A204.1 (cell line): ENCODE results near the gene CEP85L.

Source experiments
- FAIRE-seq: peaks from 2 replicates; lab custom pipeline; 2012; peaks lifted over from hg19 to GRCh38; lab: Jason Lieb, UNC

CEP85L gene

DNA sequence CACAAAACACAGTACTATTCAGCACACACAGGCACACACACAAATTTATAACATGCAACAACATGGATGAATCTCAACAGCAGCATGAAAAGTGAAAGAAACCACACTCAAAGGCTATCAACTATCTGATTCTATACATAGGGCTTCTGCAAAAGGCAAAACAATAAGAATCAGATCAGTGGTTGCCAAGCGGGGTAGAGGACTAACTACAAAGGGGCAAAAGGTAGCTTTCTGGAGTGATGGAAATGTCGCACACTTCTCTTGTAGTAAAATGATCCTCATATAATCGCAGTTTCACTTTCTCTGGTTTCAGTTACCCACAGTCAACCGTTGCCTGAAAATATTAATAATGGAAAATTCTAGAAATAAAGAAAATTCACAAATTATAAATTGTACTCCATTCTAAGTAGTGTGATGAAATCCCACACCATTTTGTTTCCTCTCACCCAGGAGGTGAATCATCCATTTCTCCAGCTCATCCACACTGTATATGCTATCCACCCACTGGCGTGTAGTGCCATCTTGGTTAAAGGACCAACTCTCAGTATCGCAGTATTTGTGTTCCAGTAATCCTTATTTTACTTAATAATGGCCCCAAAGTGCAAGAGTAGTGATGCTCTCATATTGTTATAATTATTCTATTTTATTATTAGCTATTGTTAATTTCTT lies 116.1 kb downstream of the CEP85L start:
- no peak for FAIRE-seq

DNA sequence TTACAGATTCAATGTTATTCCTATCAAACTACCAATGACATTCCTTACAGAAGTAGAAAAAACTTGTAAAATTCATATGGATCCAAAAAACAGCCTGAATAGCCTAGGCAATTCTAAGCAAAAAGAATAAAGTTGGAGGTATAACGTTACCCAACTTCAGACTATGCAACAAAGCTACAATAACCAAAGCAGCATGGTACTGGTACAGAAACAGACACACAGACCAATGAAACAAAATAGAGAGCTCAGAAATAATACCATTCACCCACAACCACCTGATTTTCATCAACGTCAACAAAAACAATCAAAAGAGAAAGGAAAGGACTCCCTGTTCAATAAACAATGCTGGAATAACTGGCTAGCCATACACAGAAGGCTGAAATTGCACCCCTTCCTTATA lies 120.4 kb downstream of the CEP85L start:
- no peak for FAIRE-seq

DNA sequence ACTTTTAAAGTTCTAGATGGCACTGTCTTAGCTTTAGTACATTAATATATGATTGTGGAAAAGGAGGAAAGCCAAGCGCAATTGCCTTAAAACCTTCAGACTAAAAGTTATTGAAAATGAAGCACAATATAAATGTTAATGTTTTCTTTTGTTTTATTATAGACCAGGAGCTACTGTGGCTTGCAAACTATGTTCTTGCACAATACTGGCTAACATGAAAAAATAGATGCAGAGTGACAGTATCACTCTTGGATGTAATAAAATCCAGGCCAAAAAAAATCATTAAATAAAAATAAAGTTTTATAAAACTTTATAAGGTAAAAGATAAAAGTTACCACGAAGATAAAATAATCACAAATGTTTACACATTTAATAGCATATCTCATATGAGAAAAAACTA lies 121.6 kb downstream of the CEP85L start:
- no peak for FAIRE-seq

DNA sequence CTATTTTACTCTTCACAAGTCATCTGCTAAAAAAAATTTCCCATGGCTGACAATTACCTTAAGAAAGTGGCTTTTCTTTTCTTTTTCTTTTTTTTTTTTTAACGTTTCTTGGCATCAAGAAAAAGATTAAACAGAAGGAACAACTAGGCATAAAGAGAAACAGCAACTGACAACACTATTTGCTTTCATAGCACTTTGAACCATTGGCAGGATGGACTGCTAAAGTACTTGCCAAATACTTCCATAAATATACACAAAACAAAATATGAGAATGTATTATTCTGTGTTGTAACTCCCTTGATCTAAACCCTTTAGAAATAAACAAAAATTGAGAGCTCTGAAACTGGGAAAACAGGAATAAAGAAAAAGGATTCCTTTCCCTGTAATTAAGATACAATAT lies 123.3 kb downstream of the CEP85L start:
- no peak for FAIRE-seq

DNA sequence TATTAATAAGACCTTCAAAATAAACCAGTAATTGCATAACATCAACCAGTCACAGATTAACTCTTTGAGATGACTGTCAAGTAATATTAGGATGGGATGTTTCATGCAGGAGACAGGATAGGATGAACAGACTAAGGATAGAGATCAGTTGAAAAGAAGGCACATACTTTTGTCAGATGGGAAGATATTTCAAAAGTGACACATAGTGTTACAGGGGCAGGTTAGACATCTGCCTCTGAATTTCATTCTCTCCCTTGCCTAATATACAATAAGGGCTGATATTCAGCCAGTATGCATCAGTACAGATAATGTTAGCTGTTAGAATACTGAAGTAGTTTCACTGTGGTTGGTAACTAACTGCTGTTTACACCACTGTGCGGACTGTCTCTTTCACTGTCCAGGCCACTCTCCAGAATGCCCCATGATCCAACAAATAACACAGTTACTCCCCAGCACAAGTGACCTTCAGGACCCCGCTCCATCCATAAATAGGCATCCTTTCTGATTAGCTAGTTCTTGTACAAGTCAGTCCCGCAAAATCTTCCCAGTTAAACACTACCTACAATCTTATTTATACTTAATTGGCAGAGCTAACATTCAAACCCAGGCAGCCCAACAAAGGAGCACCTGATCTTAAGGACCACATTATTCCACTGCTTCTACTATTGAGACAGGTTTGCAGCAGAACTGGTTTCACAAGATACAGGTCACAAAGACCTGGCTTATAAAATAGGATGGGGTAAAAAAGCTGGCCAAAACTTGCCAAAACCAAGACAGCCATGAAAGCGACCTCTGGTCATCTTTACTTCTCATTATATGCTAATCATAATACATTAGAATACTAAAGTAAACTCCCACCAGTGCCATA lies 125.2 kb downstream of the CEP85L start:
- no peak for FAIRE-seq

DNA sequence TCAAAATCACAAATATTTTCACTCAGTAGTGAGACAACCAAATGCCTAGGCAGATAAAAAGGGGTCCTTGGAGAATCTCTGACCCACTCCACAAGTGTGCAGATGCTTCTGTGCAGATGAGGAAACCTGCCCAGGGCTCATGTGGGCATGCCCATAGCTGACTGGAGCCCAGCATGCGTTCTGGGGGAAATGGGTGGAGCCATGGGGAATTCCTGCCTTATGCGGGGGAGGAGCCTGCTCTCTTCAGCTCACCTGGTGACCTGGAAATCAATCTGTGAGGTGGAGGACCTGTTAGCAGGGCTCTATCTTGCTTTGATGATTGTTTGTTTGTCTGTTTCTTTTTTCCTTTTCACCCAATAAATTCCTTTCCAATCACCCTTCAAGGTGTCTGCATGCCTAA lies 126.7 kb downstream of the CEP85L start:
- no peak for FAIRE-seq

DNA sequence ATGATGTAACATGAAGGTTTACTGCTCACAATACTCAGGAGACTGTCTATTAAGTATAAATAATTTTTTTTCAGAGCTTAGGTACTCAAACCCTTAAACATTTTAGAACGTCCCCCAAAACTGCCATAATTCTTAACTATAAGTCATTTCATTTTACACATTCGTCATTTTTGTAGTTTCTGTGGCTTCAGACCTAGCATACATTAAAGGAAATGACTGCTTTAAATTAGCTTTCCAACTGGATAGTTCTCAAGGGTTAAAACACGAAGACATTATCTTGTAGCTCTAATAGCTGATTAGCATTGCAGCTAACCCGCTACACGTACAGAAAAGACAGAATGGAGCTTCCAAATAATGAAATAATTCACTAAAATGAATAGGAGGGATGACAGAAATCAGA lies 128.2 kb downstream of the CEP85L start:
- FAIRE-seq = no peak

DNA sequence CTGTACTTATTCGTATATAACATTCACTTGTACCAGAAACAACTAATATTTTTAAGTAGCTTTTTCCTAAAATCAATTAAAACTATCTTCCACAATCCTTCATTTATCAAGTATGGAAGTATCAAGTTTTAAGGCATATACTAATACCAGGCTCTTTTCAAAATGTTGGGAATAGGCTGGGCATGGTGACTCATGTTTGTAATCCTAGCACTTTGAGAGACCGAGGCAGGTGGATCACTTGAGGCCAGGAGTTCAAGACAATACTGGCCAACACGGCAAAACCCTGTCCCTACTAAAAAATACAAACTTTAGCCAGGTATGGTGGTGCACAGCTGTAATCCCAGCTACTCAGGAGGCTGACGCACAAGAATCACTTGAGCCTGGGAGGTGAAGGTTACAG lies 129.0 kb downstream of the CEP85L start:
- no peak for FAIRE-seq

DNA sequence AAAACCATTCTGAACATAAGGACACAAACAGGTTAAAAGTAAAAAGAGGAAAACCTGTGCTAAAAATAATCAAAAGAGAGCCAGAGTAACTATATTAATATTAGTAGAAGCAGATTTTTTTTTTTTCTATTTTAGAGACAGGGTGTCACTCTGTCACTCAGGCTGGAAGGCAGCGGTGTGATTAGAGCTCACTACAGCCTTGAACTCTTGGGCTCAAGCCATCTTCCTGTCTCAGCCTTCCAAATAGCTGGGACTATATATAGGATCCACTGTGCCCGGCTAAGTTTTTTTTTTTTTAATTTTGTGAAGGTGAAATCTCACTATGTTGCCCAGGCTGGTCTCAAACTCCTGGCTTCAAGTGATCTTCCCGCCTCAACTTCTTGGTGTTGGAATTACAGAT lies 136.7 kb downstream of the CEP85L start:
- FAIRE-seq = no peak

DNA sequence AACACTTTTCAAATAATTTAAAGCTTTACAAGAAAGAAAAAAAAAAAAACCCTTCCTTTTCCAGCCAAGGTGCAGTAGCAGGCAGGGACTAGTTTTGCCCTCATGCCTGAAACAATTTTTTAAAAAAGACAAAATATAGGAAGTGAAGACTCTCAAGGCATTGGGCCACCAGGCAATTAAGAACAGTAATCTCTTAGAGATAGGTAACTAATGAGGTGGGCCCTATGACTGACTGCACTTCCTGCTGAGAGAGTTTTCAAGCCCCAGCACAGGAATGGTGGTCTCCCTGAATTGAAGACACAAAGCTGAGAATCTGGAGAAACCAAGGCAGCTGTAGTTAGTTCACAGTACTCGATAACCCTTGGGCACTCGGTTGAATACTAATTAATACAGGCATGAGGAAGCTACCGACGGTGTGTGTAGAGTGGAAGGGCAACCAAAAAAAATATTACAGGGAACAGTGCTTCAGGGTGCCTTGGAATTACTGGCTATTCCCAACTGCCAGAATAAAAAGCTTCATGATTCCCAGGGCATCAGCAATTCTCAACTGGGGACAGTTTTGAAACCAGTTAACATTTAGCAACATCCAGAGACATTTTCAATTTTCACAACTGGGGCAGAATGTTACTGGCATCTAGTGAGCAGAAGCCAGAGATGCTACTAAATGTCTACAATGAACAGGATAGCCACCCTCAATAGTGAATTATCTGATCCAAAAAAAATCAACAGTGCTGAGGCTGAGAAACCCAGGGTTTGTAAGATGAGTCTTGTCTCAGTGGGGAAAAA lies 139.3 kb downstream of the CEP85L start:
- FAIRE-seq = no peak

DNA sequence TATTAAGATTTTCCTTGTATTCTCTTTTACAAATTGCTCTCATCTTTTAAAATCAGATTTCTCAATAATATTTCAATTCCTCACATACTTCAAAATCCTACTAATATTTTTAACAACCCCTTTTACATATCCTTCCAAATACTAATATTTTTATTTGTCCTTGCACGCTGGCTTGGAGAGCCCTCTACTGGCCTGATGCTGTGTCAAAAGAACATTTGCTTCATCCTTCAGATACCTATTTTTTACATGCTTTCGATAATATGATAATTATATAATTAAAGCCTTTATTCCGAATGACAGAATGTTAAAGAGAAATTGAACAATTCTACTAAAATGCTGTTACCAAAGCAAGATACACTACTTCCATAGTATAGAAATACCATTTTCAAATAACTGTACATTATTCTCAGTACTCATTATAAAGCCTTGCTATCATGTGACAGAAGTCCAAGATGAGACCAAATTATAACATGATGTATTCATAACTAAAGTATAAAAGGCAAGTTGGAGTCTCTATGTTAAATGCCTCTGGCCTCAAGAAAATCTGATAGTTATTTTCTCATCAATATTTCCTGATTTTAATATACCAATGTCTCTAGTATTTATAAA lies 142.3 kb downstream of the CEP85L start:
- FAIRE-seq = peak; percentile 94

DNA sequence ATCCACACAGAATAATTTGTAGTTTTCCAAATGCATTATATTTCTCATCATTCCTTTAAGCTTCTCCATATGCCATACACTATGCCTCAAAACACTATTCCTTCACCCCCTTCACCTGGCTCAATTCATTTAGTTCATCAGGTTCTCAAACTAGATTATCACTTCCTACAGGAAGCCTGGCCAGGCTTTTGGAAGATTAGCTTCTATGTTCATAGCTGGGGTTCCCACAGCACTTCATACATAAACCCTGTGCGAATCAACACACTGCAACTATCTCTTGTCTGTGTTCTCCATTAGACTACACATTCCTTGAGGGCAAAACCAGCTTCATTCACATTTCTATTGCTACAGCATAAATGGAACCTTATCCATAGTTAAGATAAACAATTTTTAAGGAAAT lies 143.8 kb downstream of the CEP85L start:
- FAIRE-seq = no peak

DNA sequence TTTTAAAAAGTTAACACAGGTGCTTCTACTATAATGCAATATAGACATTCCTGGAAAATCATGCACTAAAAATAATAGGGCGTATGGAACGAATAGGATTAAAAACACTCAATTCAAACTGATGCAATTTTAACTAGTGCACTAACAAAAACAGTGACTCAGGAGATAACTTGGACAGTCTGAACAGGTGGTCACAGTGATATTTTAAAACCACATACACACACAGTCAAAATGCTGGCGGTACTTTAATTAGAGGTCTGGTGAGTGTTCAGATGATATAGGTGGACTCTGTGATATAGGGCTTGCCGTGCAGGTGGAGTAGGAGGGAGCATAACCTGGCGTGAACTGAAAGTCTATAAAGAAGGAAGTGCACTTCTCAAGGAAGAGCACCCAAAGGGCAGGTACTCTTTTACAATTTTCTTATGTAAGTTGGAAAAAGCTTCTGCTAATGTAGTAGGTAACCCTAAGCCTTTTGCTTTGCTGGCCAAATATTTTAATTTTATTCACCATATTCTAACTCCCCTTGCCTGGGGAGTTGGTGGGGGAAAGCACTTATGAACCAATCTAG lies 145.2 kb downstream of the CEP85L start:
- no peak for FAIRE-seq

DNA sequence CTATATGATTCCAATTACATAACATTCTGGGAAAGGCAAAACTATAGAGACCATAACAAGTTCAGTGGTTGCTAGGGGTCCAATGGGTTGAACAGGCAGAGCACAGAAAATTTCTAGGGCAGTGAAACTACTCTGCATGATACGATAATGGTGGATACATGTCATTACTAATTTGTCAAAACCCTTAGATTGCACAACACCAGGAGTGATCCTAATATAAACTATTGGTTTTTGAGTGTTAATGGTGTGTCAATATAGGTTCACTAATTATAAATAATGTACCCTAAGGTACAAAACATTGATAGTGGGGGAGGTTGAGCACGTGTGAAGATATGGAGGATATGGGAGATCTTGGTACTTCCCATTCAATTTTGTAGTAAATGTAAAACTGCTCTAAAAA lies 145.7 kb downstream of the CEP85L start:
- FAIRE-seq = no peak

DNA sequence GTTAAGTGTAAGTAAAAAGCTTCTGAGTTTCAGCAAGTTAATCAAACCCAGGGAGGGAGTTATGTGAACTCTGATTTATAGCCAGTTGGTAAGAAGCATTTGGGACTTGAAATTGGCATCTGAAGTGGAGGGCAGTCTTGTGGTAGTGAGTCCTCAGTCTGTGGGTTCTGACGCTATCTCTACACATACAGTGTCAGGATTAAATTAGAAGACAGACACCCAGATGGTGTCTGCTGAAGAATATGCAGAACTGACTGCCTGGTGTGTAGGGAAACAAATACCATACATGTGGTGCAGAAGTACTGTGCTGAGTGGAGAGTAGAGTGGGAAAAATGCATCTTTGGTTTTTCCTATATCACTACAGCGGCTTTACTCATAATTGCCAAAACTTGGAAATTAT lies 146.8 kb downstream of the CEP85L start:
- no peak for FAIRE-seq

DNA sequence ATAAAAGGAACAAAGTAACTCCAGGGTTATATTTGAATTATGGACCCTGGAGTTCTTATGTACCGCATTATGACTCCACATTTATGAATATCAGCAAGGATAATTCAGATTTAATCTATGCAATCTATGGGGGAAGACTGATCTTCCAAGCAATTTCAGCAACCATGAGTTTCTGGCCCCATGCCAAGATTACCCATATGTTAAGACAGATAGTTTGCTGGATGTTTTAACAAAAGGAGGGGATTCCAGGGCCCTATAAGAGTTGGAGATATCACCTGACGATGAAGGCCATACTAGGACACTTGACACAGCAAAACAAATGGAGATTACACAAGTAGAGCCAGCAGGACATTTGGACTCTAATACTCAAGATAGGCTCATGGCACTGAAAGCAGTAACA lies 149.2 kb downstream of the CEP85L start:
- no peak for FAIRE-seq

DNA sequence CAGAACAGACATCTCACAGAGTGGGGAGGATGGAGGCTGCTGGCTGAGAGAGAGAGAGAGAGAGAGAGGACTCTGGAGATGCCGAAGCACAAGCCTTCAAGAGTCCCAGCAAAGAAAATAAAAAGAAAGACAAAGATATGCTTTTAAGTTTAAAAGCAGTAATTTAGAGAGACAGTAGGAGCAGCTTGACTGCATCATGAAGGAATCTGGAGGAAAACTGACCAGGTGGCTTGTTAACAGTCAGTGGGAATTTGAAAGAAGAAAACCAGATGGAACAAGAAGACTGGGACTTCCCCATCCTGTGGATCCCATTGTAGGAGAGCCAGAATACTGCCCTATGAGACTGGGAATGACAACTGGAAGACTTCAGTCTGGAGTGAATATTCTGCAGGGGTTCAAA lies 149.6 kb downstream of the CEP85L start:
- FAIRE-seq = no peak

DNA sequence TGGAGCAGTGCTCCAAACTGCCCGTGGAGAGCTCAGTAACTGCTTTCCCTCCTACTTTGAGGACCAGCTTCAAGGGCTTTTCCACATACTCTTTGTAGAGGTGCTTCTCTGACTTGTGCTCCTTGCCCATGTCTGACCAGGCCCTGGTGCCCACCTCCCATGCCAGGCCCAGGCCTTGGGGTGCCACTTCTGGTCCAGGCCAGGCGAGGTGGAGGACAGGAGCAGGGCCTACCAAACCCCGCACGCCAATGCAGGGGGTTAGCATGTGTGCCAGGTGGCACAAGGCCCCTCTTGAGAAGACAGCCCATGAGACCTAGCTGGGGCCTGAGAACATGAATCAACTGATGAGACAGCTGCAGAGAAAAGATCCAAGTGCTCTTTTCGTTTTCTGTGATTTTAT lies 150.3 kb downstream of the CEP85L start:
- FAIRE-seq = no peak

DNA sequence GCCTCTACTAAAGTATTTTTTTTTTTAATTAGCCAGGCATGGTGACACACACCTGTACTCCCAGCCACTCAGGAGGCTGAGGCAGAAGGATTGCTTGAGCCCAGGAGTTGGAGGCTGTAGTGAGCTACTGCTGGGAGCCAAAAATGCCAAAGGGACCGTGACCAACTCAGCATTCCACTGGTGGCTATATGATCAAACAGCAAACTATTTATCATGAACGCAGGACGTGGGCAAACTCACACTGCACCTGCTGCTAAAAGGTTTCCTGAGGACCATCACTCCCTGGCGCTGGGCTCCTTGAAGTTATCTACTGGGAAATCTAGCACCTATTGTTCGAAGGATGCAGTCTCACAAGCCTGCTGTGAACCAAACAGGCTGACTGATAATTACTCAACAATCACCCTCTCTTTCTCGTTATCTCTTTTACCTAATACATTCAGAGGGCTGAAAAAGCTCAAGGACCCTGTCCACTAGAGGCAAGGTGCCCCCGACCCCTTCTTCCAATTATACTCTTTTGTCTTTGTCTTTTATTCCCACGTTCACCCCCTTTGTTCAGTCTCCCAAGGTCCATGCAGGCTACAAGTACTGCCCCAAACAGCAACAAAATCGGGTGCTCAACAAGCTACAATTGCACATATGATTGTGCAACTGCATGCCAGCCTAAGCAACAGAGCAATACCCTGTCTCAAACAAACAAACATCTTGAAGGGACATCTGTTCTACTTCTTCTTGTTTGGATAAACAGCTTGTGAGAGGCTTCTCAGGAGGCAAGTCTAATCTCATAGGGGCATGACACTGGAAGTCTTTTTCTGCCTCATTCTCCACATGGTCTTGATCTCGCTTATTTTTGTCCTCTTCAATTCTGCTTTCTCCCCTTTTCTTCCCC lies 151.0 kb downstream of the CEP85L start:
- FAIRE-seq = no peak

DNA sequence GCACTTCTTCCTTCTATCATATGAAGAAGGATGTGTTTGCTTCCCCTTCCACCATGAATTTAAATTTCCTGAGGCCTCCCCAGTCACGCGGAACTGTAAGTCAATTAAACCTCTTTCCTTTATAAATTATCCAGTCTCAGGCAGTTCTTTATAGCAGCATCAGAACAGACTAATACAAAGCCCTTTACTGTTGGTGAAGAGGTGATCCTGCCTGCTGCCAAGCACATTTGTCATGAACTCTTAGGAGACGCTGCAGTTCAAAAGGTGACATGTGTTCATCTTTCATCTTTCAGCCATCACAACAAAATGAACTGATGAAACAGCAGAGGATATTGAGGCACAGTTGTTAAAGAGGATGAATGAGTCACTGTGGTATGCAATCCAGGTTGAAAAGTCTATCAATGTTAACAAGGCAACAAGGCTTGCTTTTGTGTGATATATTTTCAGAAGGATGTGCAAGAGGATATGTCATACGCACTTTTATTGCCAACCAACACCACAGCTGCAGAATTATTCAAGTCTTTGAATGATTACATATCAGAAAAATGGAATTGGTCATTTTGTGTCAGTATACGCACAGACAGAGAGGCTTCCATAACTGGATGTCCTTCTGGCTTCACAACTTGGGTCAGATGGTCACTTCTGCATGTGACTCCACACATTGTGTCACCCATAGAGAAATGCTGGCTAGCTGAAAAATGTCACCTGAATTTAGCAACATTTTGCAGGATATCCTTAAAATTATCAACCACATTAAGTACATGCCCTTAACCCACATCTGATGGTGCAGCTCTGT lies 155.7 kb downstream of the CEP85L start:
- FAIRE-seq = no peak

DNA sequence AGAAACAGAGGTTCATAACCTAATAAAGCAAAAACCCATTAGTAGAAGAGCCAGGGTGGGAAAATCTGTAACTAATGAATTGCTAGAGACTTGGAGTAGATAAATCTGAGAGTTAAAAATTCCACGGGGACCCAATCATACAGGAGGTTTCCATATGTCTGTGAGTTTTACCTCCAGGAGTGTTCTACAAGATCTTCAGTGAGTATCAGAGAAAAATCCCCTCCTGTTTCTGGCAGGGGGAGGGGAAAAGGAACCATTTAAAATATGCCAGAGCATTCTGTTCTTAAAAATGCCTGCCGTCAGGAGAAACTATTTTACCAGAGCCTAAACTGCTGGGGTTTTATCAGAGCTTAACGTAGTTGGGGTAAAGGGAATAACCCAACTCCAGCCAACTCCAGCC lies 157.3 kb downstream of the CEP85L start:
- no peak for FAIRE-seq
